ENCODE measurements around the gene TARM1. TPM values are rescaled to one million over a fixed set of nuclear protein-coding genes. Genes with fewer than 3 reads are reported as not detected.

TARM1 gene
- total RNA-seq (2022) (not detected in 2 replicates), Bru-seq, nascent RNA (not detected), BruChase-seq, experiment 1, labeled RNA remaining after a 6-hour chase (not detected), BruChase-seq, experiment 2, labeled RNA remaining after a 2-hour chase (not detected)
- long read RNA-seq = 0 reads

DNA sequence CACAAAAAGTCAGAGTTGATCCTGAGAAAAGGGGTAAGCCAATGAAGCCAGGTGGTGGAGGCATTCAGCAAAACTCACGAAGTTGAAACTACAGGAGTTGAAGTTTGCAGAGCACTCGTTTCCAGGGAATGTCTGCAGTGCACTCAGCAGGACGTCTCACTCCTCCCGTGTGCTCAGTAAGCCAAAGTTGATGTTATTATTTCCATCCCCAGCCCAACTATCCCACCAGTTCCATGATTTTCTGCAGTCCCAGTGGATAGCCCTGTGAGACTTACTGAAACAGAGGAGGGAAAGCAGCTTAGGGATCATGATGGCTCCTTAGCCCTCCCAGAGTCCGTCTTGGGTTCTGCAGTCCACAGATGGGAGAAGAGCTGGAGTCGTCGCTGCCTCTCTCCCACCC lies at the start of gene TARM1:
Gene TARM1, minus strand, starts transcription at position 334 of the 400 bp plus-strand sequence. Its CDS starts 25 bp downstream, at position 309.
- intact Hi-C loops (cut with micrococcal nuclease; ENCODE audit: unreplicated experiment) = no loop called here
- TF ChIP-seq, protein P1, sequence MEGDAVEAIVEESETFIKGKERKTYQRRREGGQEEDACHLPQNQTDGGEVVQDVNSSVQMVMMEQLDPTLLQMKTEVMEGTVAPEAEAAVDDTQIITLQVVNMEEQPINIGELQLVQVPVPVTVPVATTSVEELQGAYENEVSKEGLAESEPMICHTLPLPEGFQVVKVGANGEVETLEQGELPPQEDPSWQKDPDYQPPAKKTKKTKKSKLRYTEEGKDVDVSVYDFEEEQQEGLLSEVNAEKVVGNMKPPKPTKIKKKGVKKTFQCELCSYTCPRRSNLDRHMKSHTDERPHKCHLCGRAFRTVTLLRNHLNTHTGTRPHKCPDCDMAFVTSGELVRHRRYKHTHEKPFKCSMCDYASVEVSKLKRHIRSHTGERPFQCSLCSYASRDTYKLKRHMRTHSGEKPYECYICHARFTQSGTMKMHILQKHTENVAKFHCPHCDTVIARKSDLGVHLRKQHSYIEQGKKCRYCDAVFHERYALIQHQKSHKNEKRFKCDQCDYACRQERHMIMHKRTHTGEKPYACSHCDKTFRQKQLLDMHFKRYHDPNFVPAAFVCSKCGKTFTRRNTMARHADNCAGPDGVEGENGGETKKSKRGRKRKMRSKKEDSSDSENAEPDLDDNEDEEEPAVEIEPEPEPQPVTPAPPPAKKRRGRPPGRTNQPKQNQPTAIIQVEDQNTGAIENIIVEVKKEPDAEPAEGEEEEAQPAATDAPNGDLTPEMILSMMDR (IDR thresholded peaks at IDR 0.05; ENCODE audit: unreplicated experiment) = no peak
- Mint-ChIP-seq H3K27me3 (ENCODE audit: unreplicated experiment) (peaks cover 8% of the 10 kb centered on the region), H3K36me3 (ENCODE audit: insufficient read depth, unreplicated experiment) (no peaks in the 10 kb centered on the region), H3K9me3 (ENCODE audit: low read depth, unreplicated experiment) (peaks cover 7% of the 10 kb centered on the region), H3K4me3 (ENCODE audit: low read depth, unreplicated experiment) (no peak within 1 kb of the TSS), H3K27ac (ENCODE audit: unreplicated experiment) (no peak within 1 kb of the TSS), H3K4me1 (ENCODE audit: low read depth, unreplicated experiment) (no peaks in the 10 kb centered on the region)
- CTCF ChIA-PET = no interaction called here
- BruUV-seq (replicated peaks) = no TSS peak
- no peak for DNase-seq

DNA sequence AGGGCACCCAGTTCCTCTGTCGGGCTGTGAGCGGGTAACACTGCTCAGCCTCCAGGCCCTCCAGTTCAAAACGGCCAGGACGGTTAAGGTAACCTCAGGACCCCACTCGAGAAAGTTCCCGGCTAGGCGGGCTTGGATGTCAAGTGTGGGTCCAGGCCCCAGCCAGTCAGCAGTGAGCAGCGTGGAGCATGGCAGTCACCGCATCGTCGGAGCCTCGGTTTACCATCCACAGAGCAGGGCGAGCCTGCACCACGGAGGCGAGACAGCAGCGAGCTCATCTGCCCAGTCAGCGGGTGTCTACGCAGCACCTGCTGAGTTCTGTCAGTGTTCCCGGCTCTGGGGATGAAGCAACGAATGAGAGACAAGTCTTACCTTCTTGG lies 48.4 kb upstream of the TARM1 start:
- CTCF ChIA-PET = no interaction called here
- BruUV-seq (replicated peaks) = no TSS peak

DNA sequence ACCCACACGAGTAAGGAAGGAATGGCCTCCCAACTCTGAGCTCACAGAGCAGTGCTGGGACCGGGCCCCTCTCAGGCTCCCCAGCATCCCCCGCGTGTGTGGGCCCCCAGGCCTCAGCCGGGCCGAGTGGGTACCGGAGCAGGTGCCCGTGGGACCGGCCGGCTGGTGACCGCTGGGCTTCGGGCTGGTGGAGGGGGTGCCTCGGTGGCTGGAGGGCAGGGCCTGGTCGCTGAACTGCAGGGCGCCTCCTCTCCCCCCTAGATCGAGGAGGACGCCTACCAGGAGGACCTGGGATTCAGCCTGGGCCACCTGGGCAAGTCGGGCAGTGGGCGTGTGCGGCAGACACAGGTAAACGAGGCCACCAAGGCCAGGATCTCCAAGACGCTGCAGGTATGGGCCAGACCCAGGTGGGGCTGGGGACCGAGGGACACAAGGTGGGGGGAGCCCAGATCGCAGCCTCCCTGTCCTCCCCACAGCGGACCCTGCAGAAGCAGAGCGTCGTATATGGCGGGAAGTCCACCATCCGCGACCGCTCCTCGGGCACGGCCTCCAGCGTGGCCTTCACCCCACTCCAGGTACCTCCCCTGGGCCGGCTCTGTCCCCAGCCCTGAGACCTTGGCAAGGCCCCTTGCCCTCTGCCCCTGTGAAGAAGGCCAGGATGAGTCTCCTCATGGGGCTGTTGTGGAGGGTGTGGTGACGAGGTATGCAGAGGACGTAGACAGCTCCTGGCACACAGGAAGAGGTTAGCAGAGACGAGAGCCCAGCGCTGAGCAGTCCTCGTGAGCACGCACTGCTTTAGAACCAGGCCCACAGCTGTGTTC lies 47.8 kb upstream of the TARM1 start:
- intact Hi-C loops (cut with micrococcal nuclease; ENCODE audit: unreplicated experiment) = no loop called here
- peaks cover 50% of the 10 kb centered on the region for H3K36me3 Mint-ChIP-seq (ENCODE audit: insufficient read depth, unreplicated experiment)
- H3K4me3 Mint-ChIP-seq (ENCODE audit: low read depth, unreplicated experiment) = no peak overlapping the region
- CTCF ChIA-PET = interaction anchor here (0.6 kb wide), 1 partner anchor 195 kb away, joined by 3 read pairs; no protein-coding TSS in a partner anchor
- H3K27ac Mint-ChIP-seq (ENCODE audit: unreplicated experiment) = no peak overlapping the region
- no peak for DNase-seq
- peaks cover 4% of the 10 kb centered on the region for H3K27me3 Mint-ChIP-seq (ENCODE audit: unreplicated experiment)
- no peaks in the 10 kb centered on the region for H3K9me3 Mint-ChIP-seq (ENCODE audit: low read depth, unreplicated experiment)
- no TSS peak for BruUV-seq (replicated peaks)
- TF ChIP-seq, protein P1 (IDR thresholded peaks at IDR 0.05; ENCODE audit: unreplicated experiment) = no peak
- no peaks in the 10 kb centered on the region for H3K4me1 Mint-ChIP-seq (ENCODE audit: low read depth, unreplicated experiment)

More for the DNA sequence above, 48.4 kb upstream of the TARM1 start:
- Mint-ChIP-seq H3K4me3 (ENCODE audit: low read depth, unreplicated experiment) (no peak overlapping the region), H3K36me3 (ENCODE audit: insufficient read depth, unreplicated experiment) (peaks cover 52% of the 10 kb centered on the region), H3K27ac (ENCODE audit: unreplicated experiment) (no peak overlapping the region), H3K9me3 (ENCODE audit: low read depth, unreplicated experiment) (peaks cover 3% of the 10 kb centered on the region), H3K4me1 (ENCODE audit: low read depth, unreplicated experiment) (no peaks in the 10 kb centered on the region), H3K27me3 (ENCODE audit: unreplicated experiment) (peaks cover 10% of the 10 kb centered on the region)
- TF ChIP-seq, protein P1 (IDR thresholded peaks at IDR 0.05; ENCODE audit: unreplicated experiment) = no peak
- intact Hi-C loops (cut with micrococcal nuclease; ENCODE audit: unreplicated experiment) = no loop called here
- no peak for DNase-seq

DNA sequence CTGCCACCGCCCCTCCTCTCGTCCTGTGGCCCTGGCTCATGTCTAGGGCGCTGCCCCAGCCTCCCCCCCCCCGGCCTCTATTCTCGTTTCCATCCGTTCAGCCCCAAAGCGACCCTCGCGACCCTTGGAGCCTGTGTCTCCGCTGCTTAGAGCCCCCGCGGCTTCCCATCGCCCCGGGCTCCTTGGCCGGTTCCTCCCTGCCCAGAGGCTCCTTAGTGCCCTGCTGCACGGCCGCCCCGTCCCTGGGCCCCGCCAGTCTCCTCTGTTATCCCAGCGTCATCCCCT lies 47.2 kb upstream of the TARM1 start:
- TF ChIP-seq, protein P1 (IDR thresholded peaks at IDR 0.05; ENCODE audit: unreplicated experiment) = no peak
- peaks cover 51% of the 10 kb centered on the region for H3K36me3 Mint-ChIP-seq (ENCODE audit: insufficient read depth, unreplicated experiment)
- intact Hi-C loops (cut with micrococcal nuclease; ENCODE audit: unreplicated experiment) = no loop called here
- H3K4me1 Mint-ChIP-seq (ENCODE audit: low read depth, unreplicated experiment) = no peaks in the 10 kb centered on the region
- BruUV-seq (replicated peaks) = no TSS peak
- no peak overlapping the region for H3K27ac Mint-ChIP-seq (ENCODE audit: unreplicated experiment)
- DNase-seq = no peak
- no peak overlapping the region for H3K4me3 Mint-ChIP-seq (ENCODE audit: low read depth, unreplicated experiment)
- CTCF ChIA-PET = interaction anchor here (0.6 kb wide), 1 partner anchor 195 kb away, joined by 3 read pairs; no protein-coding TSS in a partner anchor
- H3K27me3 Mint-ChIP-seq (ENCODE audit: unreplicated experiment) = no peaks in the 10 kb centered on the region
- no peaks in the 10 kb centered on the region for H3K9me3 Mint-ChIP-seq (ENCODE audit: low read depth, unreplicated experiment)

Data from Calu3 (cell line).